SK-N-SH (cell line): Measurements from ENCODE around the gene LRP11.

Experiments
- CTCF ChIP-seq: fragments of 200-600 bp; sonication (generic); IDR thresholded peaks from 2 replicates; pipeline ENCODE4 v1.6.1; 2017; ENCODE audit warnings: antibody characterized with exemption, mild to moderate bottlenecking, moderate library complexity
- EP300 ChIP-seq, 2 experiments: IDR thresholded peaks; 2 replicates each; pipeline versions ENCODE4 v1.4.0 to v1.6.1; 2012; ENCODE audit warnings: borderline replicate concordance in 1 of 2, low read depth in 1 of 2, low read length in 1 of 2
- EZH2phosphoT487 ChIP-seq: fragments of 200-600 bp; sonication (generic); IDR thresholded peaks from 2 replicates; pipeline ENCODE4 v1.6.1; 2017; ENCODE audit warnings: low read depth, mixed run types, mild to moderate bottlenecking, antibody characterized with exemption, moderate library complexity, borderline replicate concordance
- FOXJ3 ChIP-seq: sonication (generic); formaldehyde crosslinking; IDR thresholded peaks from 2 replicates; pipeline ENCODE4 v1.5.1; 2020; ENCODE audit warnings: mild to moderate bottlenecking, missing genetic modification reagents
- GABPA ChIP-seq: IDR thresholded peaks from 2 replicates; pipeline ENCODE4 v1.4.0; 2012; ENCODE audit warnings: low read depth, mild to moderate bottlenecking
- NFIC ChIP-seq: IDR thresholded peaks from 2 replicates; pipeline ENCODE4 v1.4.0; 2012; ENCODE audit warnings: borderline replicate concordance
- PBX3 ChIP-seq: IDR thresholded peaks from 2 replicates; pipeline ENCODE4; 2012
- POLR2AphosphoS5 ChIP-seq: IDR thresholded peaks from 2 replicates; pipeline ENCODE4 v1.6.1; 2012; ENCODE audit warnings: low read depth, low read length
- RCOR1 ChIP-seq: fragments of 150-350 bp; IDR thresholded peaks from 2 replicates; pipeline ENCODE4 v1.6.1; 2017; ENCODE audit warnings: antibody characterized with exemption, low read length
- REST ChIP-seq: IDR thresholded peaks from 2 replicates; pipeline ENCODE4 v1.6.1; 2012; ENCODE audit warnings: mild to moderate bottlenecking, low read depth, low read length, moderate library complexity
- SIN3A ChIP-seq: IDR thresholded peaks from 2 replicates; pipeline ENCODE4 v1.6.1; 2012; ENCODE audit warnings: low read depth, mild to moderate bottlenecking, low read length, moderate library complexity, borderline replicate concordance
- TAF1 ChIP-seq: IDR thresholded peaks from 2 replicates; pipeline ENCODE4 v1.6.1; 2012; ENCODE audit warnings: low read depth, mild to moderate bottlenecking, low read length, moderate library complexity, borderline replicate concordance
- USF1 ChIP-seq: IDR thresholded peaks from 2 replicates; pipeline ENCODE4 v1.4.0; 2012; ENCODE audit warnings: low read depth, borderline replicate concordance

GRCh38 chr6:149881066-149881766 lies 17.1 kb upstream of the LRP11 start:
- no peak for TF ChIP-seq CTCF
- TF ChIP-seq PBX3, result no peak
- no peak for TF ChIP-seq FOXJ3
- TF ChIP-seq EP300 (IDR thresholded peaks at IDR 0.05; ENCODE audit: borderline replicate concordance in 1 of 2, low read depth in 1 of 2, low read length in 1 of 2), result no peak
- TF ChIP-seq EZH2phosphoT487, result no peak
- TF ChIP-seq GABPA, result no peak
- TF ChIP-seq NFIC, result no peak
- TF ChIP-seq REST, result no peak
- TF ChIP-seq POLR2AphosphoS5, result no peak
- TF ChIP-seq TAF1, result no peak
- no peak for TF ChIP-seq RCOR1
- no peak for TF ChIP-seq USF1
- no peak for TF ChIP-seq SIN3A
